Small intestine (tissue), 7 donors: Measurements from ENCODE around the gene LANCL3. TPM values are rescaled to one million over a fixed set of nuclear protein-coding genes. Genes with fewer than 3 reads are reported as not detected.
A peak's percentile ranks its signal among the peaks of the same experiment; 100 is the strongest.
"Not testable (repeated sequence)": the region's sequence is repeated elsewhere in the genome, so short reads cannot be mapped to it uniquely, and the experiment has no call there.

Experiments used
- DNase-seq, 2 donors: peaks; one replicate each; pipeline versions ENCODE4 v3.0.0 to v3.0.0-alpha.2; 2013
- FAIRE-seq: peaks from 2 replicates; lab custom pipeline; 2012; peaks lifted over from hg19 to GRCh38; lab: Jason Lieb, UNC
- H3K27ac ChIP-seq, 3 donors: one replicate each; pipeline ENCODE4 v1.5.1; 2013; ENCODE audit warnings: low read length in 2 of 3, mild to moderate bottlenecking in 2 of 3, control low read depth in 1 of 3, inconsistent platforms in 1 of 3, low read depth in 1 of 3, moderate library complexity in 1 of 3
- H3K27me3 ChIP-seq, 3 donors: one replicate each; pipeline ENCODE4 v1.6.1; 2013; ENCODE audit warnings: low read length in 3 of 3, inconsistent platforms in 1 of 3; ENCODE audit not compliant: control insufficient read depth in 3 of 3, insufficient read depth in 3 of 3
- H3K36me3 ChIP-seq, 3 donors: one replicate each; pipeline ENCODE4 v1.6.1; 2013; ENCODE audit warnings: low read length in 3 of 3, inconsistent platforms in 1 of 3, low read depth in 1 of 3, mild to moderate bottlenecking in 1 of 3, moderate library complexity in 1 of 3; ENCODE audit not compliant: control insufficient read depth in 3 of 3, insufficient read depth in 2 of 3
- H3K4me1 ChIP-seq, 3 donors: one replicate each; pipeline ENCODE4 v1.6.1; 2013; ENCODE audit warnings: low read length in 2 of 3, inconsistent platforms in 1 of 3, low read depth in 1 of 3, mild to moderate bottlenecking in 1 of 3, moderate library complexity in 1 of 3; ENCODE audit not compliant: control insufficient read depth in 3 of 3, insufficient read depth in 2 of 3
- H3K4me3 ChIP-seq, 3 donors: one replicate each; pipeline ENCODE4 v1.5.1; 2013; ENCODE audit warnings: low read length in 3 of 3, control low read depth in 1 of 3, inconsistent platforms in 1 of 3, low read depth in 1 of 3, mild to moderate bottlenecking in 1 of 3, moderate library complexity in 1 of 3
- H3K9me3 ChIP-seq, 2 donors: one replicate each; pipeline ENCODE4 v1.6.1; 2013; ENCODE audit warnings: low read depth in 1 of 2, low read length in 1 of 2; ENCODE audit not compliant: control insufficient read depth in 2 of 2, insufficient read depth in 1 of 2
- WGBS, 3 donors: extraction: QIAGEN DNeasy Blood & Tissue Kit; methylation state at CpG; one replicate each; pipeline ENCODE4 v1.1.7; 2013; 5-methylcytosine and 5-hydroxymethylcytosine counted together
- polyA plus RNA-seq, 4 donors: library from polyadenylated mRNA; stranded (reverse) in 3 of 4; unstranded in 1 of 4; fragments of 200-250 nt in 3 of 4; fragments of 120-200 nt in 1 of 4; gene quantifications; one replicate each; pipeline versions ENCODE4 v1.2.1 to v1.2.3, GENCODE V29; 2013
- donor health status: healthy with polysubstance abuse.
- donor health status: control.
- donor health status: control.
- donor health status: Bipolar disorder and iron deficiency.
- donor health status: healthy.

The LANCL3 gene
- polyA plus RNA-seq, 4 donors, result 0.13 to 0.31 (median 0.25) TPM

GRCh38 chrX:37553476-37553875, 18.0 kb upstream of the LANCL3 start:
- H3K27ac ChIP-seq, result no peak overlapping the region
- DNase-seq (no peak), FAIRE-seq (no peak)
- no peaks in the 10 kb centered on the region for H3K4me1 ChIP-seq
- H3K36me3 ChIP-seq, result no peaks in the 10 kb centered on the region
- no peak overlapping the region for H3K4me3 ChIP-seq
- no peaks in the 10 kb centered on the region for H3K27me3 ChIP-seq
- 68 to 78% (median 70%) methylated on average over 6 of the region's 6 CpGs for WGBS, 3 donors
- H3K9me3 ChIP-seq, result no peaks in the 10 kb centered on the region

GRCh38 chrX:37565254-37565653, 6.2 kb upstream of the LANCL3 start:
- not testable (repeated sequence) for FAIRE-seq, H3K27me3 ChIP-seq, H3K9me3 ChIP-seq, H3K36me3 ChIP-seq, H3K27ac ChIP-seq, DNase-seq, H3K4me3 ChIP-seq, H3K4me1 ChIP-seq
- 83 to 95% (median 91%) methylated on average over 2 of the region's 2 CpGs for WGBS, 3 donors

GRCh38 chrX:37570349-37570748, 1.1 kb upstream of the LANCL3 start:
- H3K4me1 ChIP-seq, H3K27me3 ChIP-seq, DNase-seq, H3K4me3 ChIP-seq, H3K36me3 ChIP-seq, H3K27ac ChIP-seq, H3K9me3 ChIP-seq, FAIRE-seq: not testable (repeated sequence)
- no CpG with 5 or more reads among the region's 1 CpG for WGBS, 3 donors

GRCh38 chrX:37572108-37572587, 687 bp downstream of the LANCL3 start:
- DNase-seq, result peak; percentile 50 to 62
- not testable (repeated sequence) for H3K27me3 ChIP-seq, H3K36me3 ChIP-seq, H3K9me3 ChIP-seq, FAIRE-seq, H3K27ac ChIP-seq, H3K4me1 ChIP-seq
- WGBS, 3 donors, result 0 to 28% (median 17%) methylated on average over 15 to 54 of the region's 61 CpGs
- H3K4me3 ChIP-seq, result peak overlapping the region in 2 of 3 donors; percentile 3 to 47

- DNase-seq, H3K36me3 ChIP-seq, H3K27ac ChIP-seq, FAIRE-seq, H3K27me3 ChIP-seq, H3K4me3 ChIP-seq, H3K9me3 ChIP-seq, H3K4me1 ChIP-seq: not testable (repeated sequence)
- WGBS, 3 donors, result 18 to 29% (median 27%) methylated on average over 2 of the region's 2 CpGs
Measured at GRCh38 chrX:37573121-37573520, 1.7 kb downstream of the LANCL3 start.

- no peak overlapping the region for H3K27ac ChIP-seq
- 65 to 79% (median 74%) methylated on average over 5 of the region's 5 CpGs for whole genome bisulfite sequencing, 3 donors
Measured at GRCh38 chrX:37578045-37578444, 6.6 kb downstream of the LANCL3 start.

GRCh38 chrX:37580080-37580479, 8.6 kb downstream of the LANCL3 start:
- FAIRE-seq (no peak), DNase-seq (no peak)
- Histone ChIP-seq H3K27me3 (no peaks in the 10 kb centered on the region), H3K36me3 (no peaks in the 10 kb centered on the region), H3K4me3 (no peak overlapping the region), H3K9me3 (no peaks in the 10 kb centered on the region), H3K4me1 (no peaks in the 10 kb centered on the region), H3K27ac (no peak overlapping the region)
- WGBS, 3 donors, result 41 to 58% (median 45%) methylated on average over 1 of the region's 1 CpG

More at GRCh38 chrX:37578045-37578444, 6.6 kb downstream of the LANCL3 start:
- H3K4me3 ChIP-seq, result no peak overlapping the region
- H3K4me1 ChIP-seq, result no peaks in the 10 kb centered on the region
- DNase-seq (no peak), FAIRE-seq (no peak)
- H3K36me3 ChIP-seq, result no peaks in the 10 kb centered on the region
- H3K9me3 ChIP-seq, result no peaks in the 10 kb centered on the region
- H3K27me3 ChIP-seq, result no peaks in the 10 kb centered on the region

- H3K4me3 ChIP-seq, FAIRE-seq, H3K36me3 ChIP-seq, DNase-seq, H3K4me1 ChIP-seq, H3K27ac ChIP-seq, H3K9me3 ChIP-seq, H3K27me3 ChIP-seq: not testable (repeated sequence)
- WGBS, 3 donors, result 81 to 95% (median 89%) methylated on average over 8 to 11 of the region's 11 CpGs
Measured at GRCh38 chrX:37587337-37587736, 15.9 kb downstream of the LANCL3 start.

- no peaks in the 10 kb centered on the region for H3K4me1 ChIP-seq
- H3K36me3 ChIP-seq, result no peaks in the 10 kb centered on the region
- no peaks in the 10 kb centered on the region for H3K9me3 ChIP-seq
- 60 to 79% (median 61%) methylated on average over 2 of the region's 2 CpGs for WGBS, 3 donors
- FAIRE-seq (no peak), DNase-seq (no peak)
- H3K4me3 ChIP-seq, result no peak overlapping the region
- H3K27ac ChIP-seq, result no peak overlapping the region
- no peaks in the 10 kb centered on the region for H3K27me3 ChIP-seq
Measured at GRCh38 chrX:37590047-37590446, 18.6 kb downstream of the LANCL3 start.
